GM19372 (cell line): ENCODE data around the gene DPEP2.
"Not testable (repeated sequence)": the region's sequence is repeated elsewhere in the genome, so short reads cannot be mapped to it uniquely, and the experiment has no call there.

Experiments used
- ATAC-seq: cut with Tn5 transposase; IDR thresholded peaks from one replicate; pipeline ENCODE4 v1.9.1; 2021; ENCODE audit warnings: mild to moderate bottlenecking, low read depth, moderate library complexity; ENCODE audit not compliant: unreplicated experiment

The DPEP2 gene

GRCh38 chr16:67940446-67941089, 58.7 kb downstream of the DPEP2 start:
- ATAC-seq = no peak

GRCh38 chr16:67939507-67940445, 59.5 kb downstream of the DPEP2 start:
- ATAC-seq = no peak

- ATAC-seq = not testable (repeated sequence)
These were observed 61.6 kb downstream of the DPEP2 start for GRCh38 chr16:67937713-67938112.
